Panc1 (cell line): Measurements from ENCODE around the gene HSPA1L. TPM values are rescaled to one million over a fixed set of nuclear protein-coding genes. Genes with fewer than 3 reads are reported as not detected.
"Not testable (repeated sequence)": the region's sequence is repeated elsewhere in the genome, so short reads cannot be mapped to it uniquely, and the experiment has no call there.

Experiments used
- ATAC-seq: fragments of 200-7000 bp; cut with Tn5 transposase; 2 replicates; pipeline ENCODE4 v1.9.1; 2020; ENCODE audit warnings: mild to moderate bottlenecking, moderate library complexity
- BruUV-seq: library from RNA; stranded (reverse); fragments of 400-500 nt; replicated peaks from 2 replicates; lab custom pipeline; 2021; lab: Mats Ljungman, UMichigan
- CTCF ChIA-PET: fragments of 300-600 bp; sonication (Branson Sonifier 250); formaldehyde crosslinking; loops from one replicate; lab custom pipeline; 2022; ENCODE audit warnings: antibody characterized with exemption; lab: Charles Lee
- POLR2A ChIA-PET: fragments of 300-600 bp; sonication (Branson Sonifier 250); formaldehyde crosslinking; loops from one replicate; lab custom pipeline; 2022; ENCODE audit warnings: antibody characterized with exemption; lab: Charles Lee
- DNase-seq: peaks from one replicate; pipeline ENCODE4 v3.0.0-alpha.2; 2010; ENCODE audit warnings: low read depth, low spot score
- H3K27ac ChIP-seq: 2 replicates; pipeline ENCODE4 v1.5.1; 2011; ENCODE audit warnings: mild to moderate bottlenecking, low read length, inconsistent platforms
- H3K27me3 ChIP-seq: fragments of 200-500 bp; sonication (Bioruptor generic); 2 replicates; pipeline ENCODE4 v1.6.0; 2014; ENCODE audit warnings: low read length, inconsistent platforms; ENCODE audit not compliant: control insufficient read depth, insufficient read depth
- H3K36me3 ChIP-seq: fragments of 200-500 bp; sonication (Bioruptor generic); 2 replicates; pipeline ENCODE4 v1.5.1; 2014; ENCODE audit warnings: inconsistent platforms, mild to moderate bottlenecking, low read length, moderate library complexity; ENCODE audit not compliant: control insufficient read depth, insufficient read depth
- H3K4me1 ChIP-seq: 2 replicates; pipeline ENCODE4 v1.5.1; 2011; ENCODE audit warnings: inconsistent platforms, mild to moderate bottlenecking, low read length, moderate library complexity; ENCODE audit not compliant: control insufficient read depth, insufficient read depth
- H3K4me3 ChIP-seq, 2 experiments: 2 replicates each; pipeline ENCODE4 v1.5.1; 2011 to 2012; ENCODE audit warnings: low read depth in 2 of 2, low read length in 2 of 2, mild to moderate bottlenecking in 2 of 2, inconsistent platforms in 1 of 2, moderate library complexity in 1 of 2
- H3K9me3 ChIP-seq: fragments of 200-500 bp; sonication (Bioruptor generic); 2 replicates; pipeline ENCODE4 v1.5.1; 2014; ENCODE audit warnings: low read depth, mild to moderate bottlenecking, inconsistent platforms, low read length, moderate library complexity; ENCODE audit not compliant: control insufficient read depth, insufficient read depth
- CTCF ChIP-seq: fragments of 450-650 bp; IDR thresholded peaks from 2 replicates; pipeline ENCODE4 v1.5.1; 2017; ENCODE audit warnings: mild to moderate bottlenecking
- POLR2AphosphoS5 ChIP-seq: IDR thresholded peaks from 2 replicates; pipeline ENCODE4 v1.6.1; 2012; ENCODE audit warnings: mild to moderate bottlenecking, low read depth, low read length, moderate library complexity
- REST ChIP-seq, 2 experiments: IDR thresholded peaks; 2 replicates each; pipeline ENCODE4 v1.6.1; 2011 to 2012; ENCODE audit warnings: low read depth in 2 of 2, control low read depth in 1 of 2, low read length in 1 of 2, mild to moderate bottlenecking in 1 of 2, moderate library complexity in 1 of 2; ENCODE audit not compliant: insufficient read depth in 1 of 2
- SIN3A ChIP-seq: IDR thresholded peaks from 2 replicates; pipeline ENCODE4 v1.6.1; 2012; ENCODE audit warnings: low read depth, mild to moderate bottlenecking, low read length, moderate library complexity, borderline replicate concordance; ENCODE audit not compliant: insufficient read depth
- TCF7L2 ChIP-seq: IDR thresholded peaks from 2 replicates; pipeline ENCODE4 v1.6.1; 2011; ENCODE audit warnings: mild to moderate bottlenecking, low read depth, low read length, inconsistent platforms
- in situ Hi-C: cut with HindIII; loops from 2 replicates; pipeline ENCODE4 v1.10.0; 2016; ENCODE audit warnings: low sequenced_read_pairs, low pct_unique_long_range_greater_than_20kb
- intact Hi-C: fragments of 100-400 bp; cut with micrococcal nuclease; formaldehyde crosslinking; loops from one replicate; pipeline ENCODE4 v1.10.0; 2022; ENCODE audit not compliant: unreplicated experiment
- total RNA-seq: library from RNA; stranded (reverse); gene quantifications from one replicate; pipeline ENCODE4 v1.2.1, GENCODE V29; 2021; ENCODE audit not compliant: unreplicated experiment

HSPA1L gene
- total RNA-seq, 1 experiment from 2014 or later, result 2.8 TPM

GRCh38 chr6:31844507-31844906 is 29.4 kb upstream of the HSPA1L start:
- no peak for ATAC-seq
- ChIA-PET POLR2A (no interaction called here), CTCF (no interaction called here)
- H3K9me3 ChIP-seq, result no peaks in the 10 kb centered on the region
- no peak for DNase-seq
- peak overlapping the region; percentile 25; the same call in 1 of the 2 replicates for H3K27ac ChIP-seq
- peaks cover under 1% of the 10 kb centered on the region; the same call in 1 of the 2 replicates for H3K36me3 ChIP-seq
- H3K4me3 ChIP-seq, result no peak overlapping the region
- intact Hi-C loops, result no loop called here
- in situ Hi-C loops, result no loop called here
- no peaks in the 10 kb centered on the region for H3K27me3 ChIP-seq
- peaks cover 12% of the 10 kb centered on the region for H3K4me1 ChIP-seq
- TF ChIP-seq TCF7L2, result no peak
- TF ChIP-seq CTCF, result no peak
- no peak for TF ChIP-seq REST (IDR thresholded peaks at IDR 0.05; ENCODE audit: insufficient read depth in 1 of 2, low read depth in 2 of 2, low read length in 1 of 2)
- no peak for TF ChIP-seq SIN3A
- TF ChIP-seq POLR2AphosphoS5, result no peak
- BruUV-seq, result no TSS peak

- TF ChIP-seq TCF7L2, result no peak
- H3K4me1 ChIP-seq, result peaks cover 28% of the 10 kb centered on the region
- H3K36me3 ChIP-seq, result peaks cover 14% of the 10 kb centered on the region
- no peaks in the 10 kb centered on the region for H3K9me3 ChIP-seq
- CTCF ChIA-PET, result no interaction called here
- ATAC-seq (peak; percentile 20), DNase-seq (no peak)
- no peak overlapping the region for H3K4me3 ChIP-seq
- intact Hi-C loops, result no loop called here
- H3K27ac ChIP-seq, result no peak overlapping the region
- no peaks in the 10 kb centered on the region for H3K27me3 ChIP-seq
- POLR2A ChIA-PET, result interaction anchor here (0.6 kb wide), 1 partner anchor 1128 kb away, joined by 5 read pairs; no protein-coding TSS in a partner anchor
- no TSS peak for BruUV-seq
- in situ Hi-C loops, result no loop called here
Observed at GRCh38 chr6:31842053-31842452, 27.0 kb upstream of the HSPA1L start.

- CTCF ChIA-PET, H3K9me3 ChIP-seq, H3K27me3 ChIP-seq, H3K27ac ChIP-seq, ATAC-seq, H3K4me3 ChIP-seq, BruUV-seq, in situ Hi-C loops, DNase-seq: not testable (repeated sequence)
- H3K36me3 ChIP-seq, result peaks cover 21% of the 10 kb centered on the region
- H3K4me1 ChIP-seq, result peaks cover 30% of the 10 kb centered on the region
- POLR2A ChIA-PET, result interaction anchor here (0.9 kb wide), 1 partner anchor 135 kb away, joined by 3 read pairs; no protein-coding TSS in a partner anchor
- intact Hi-C loops, result loop anchor here (10.0 kb wide), 1 partner anchor 105 kb away; the partner anchor contains the start of gene CLIC1
Observed at GRCh38 chr6:31839779-31840126, 24.7 kb upstream of the HSPA1L start.
